ENCODE measurements around the gene RPL39.

DNA sequence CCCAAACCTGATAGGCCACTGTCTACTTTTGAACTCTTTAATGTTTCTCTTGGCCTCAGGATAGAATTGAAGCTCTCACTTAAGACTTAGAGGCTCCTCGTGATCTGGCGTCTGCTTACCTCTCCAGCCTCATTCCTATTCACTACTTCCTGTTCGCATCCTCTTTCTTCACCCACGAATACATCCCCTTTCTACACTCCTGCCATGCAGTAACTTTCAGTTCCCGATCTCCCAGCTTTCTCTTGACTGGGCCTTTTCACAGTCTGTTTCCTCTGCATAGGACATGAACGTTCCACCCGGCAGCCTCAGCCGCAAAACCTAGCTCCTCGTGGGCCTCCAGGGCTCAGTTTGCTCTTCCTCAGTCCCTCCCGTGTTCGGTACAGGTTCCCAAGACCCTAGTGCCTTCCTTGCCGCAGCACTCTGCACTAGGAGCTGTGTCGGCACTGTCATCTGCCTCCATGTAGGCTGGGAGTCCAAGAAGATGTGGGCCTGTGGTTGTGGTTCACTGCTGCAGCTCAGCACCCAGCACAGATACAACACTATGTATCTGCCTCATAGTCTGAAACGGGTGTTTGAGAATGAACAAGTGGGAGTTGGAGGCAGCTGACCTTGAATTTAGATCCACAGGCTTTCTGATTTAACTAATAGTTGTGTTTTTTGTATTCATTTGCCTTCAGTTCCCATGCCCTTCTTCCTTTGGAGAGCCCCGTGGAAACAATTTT, 15.8 kb downstream of the RPL39 start:
- TF ChIP-seq CTCF (IDR thresholded peaks at IDR 0.05; ENCODE audit: low read depth, low read length) (no peak), EZH2phosphoT487 (IDR thresholded peaks at IDR 0.05; ENCODE audit: low read depth) (no peak)

Data from OCI-LY3 (cell line).